ENCODE data around the gene JSRP1.

- TF ChIP-seq CTCF (conservative IDR thresholded peaks at IDR 0.05; ENCODE audit: low read length): no peak
- no peak for TF ChIP-seq EZH2phosphoT487 (IDR thresholded peaks at IDR 0.05; ENCODE audit: borderline replicate concordance, low read depth, low read length)
Measured at GRCh38 chr19:2300533-2300932, 44.3 kb upstream of the JSRP1 start.
